Fibroblast of peridontal ligament (primary cell): Measurements from ENCODE around the gene DNAJA1.
"Not testable (repeated sequence)": the region's sequence is repeated elsewhere in the genome, so short reads cannot be mapped to it uniquely, and the experiment has no call there.

Source experiments
- DNase-seq: peaks from one replicate; pipeline ENCODE4 v3.0.0-alpha.2; 2010; ENCODE audit errors: extremely low read depth

The DNAJA1 gene

GRCh38 chr9:33082128-33082527 is 57.1 kb downstream of the DNAJA1 start:
- no peak for DNase-seq

GRCh38 chr9:33082538-33083326 is 57.7 kb downstream of the DNAJA1 start:
- DNase-seq = no peak

GRCh38 chr9:33085672-33086071 is 60.6 kb downstream of the DNAJA1 start:
- not testable (repeated sequence) for DNase-seq
